ENCODE data around the gene SELPLG. TPM values are rescaled to one million over a fixed set of nuclear protein-coding genes. Genes with fewer than 3 reads are reported as not detected.
A peak's percentile ranks its signal among the peaks of the same experiment; 100 is the strongest.

The SELPLG gene
- total RNA-seq, 4 donors from 2014 or later, result 3.6 to 12.4 (median 5.5) TPM

DNA sequence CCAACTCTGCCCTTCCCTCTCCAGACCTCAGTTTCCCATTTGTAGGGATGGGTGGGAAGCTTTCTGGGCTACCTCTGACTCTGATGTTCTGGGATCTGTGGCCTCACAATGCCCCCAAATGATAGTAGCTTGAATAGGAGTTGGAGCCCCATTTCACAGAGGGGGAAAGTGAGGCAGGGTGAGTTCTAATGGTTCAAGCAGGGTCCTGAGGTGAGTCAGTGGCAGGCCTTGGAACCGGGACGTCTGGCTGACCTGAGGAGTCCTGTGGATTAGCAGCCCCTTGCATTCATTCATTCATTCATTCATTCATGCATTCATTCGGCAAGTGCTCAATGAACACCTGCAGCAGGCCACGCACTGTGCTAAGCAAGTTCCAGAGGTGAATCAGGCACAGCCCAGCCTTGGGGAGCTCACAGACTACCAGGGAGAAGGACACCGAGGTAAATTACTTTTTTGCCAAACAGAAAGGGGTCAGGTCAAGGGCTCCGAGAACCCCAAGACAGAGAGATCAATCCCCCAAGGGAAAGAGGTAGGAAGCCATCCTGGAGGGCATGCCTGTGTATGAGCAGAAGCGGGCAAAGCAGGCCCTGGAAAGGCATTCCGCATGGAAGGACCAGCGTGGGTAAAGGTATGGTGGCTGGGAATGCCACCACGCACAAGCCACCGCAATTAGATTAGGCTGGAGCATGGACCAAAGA lies 35.0 kb downstream of the SELPLG start:
- Histone ChIP-seq H3K27me3 (no peaks in the 10 kb centered on the region), H3K4me1 (peaks cover 0 to 10% (median 0%) of the 10 kb centered on the region in 3 donors), H3K9me3 (no peaks in the 10 kb centered on the region), H3K4me3 (no peak overlapping the region), H3K27ac (peak overlapping the region in 2 of 4 donors; percentile 24 to 27), H3K36me3 (no peaks in the 10 kb centered on the region)
- TF ChIP-seq EP300 (IDR thresholded peaks at IDR 0.05) (no peak), POLR2AphosphoS5 (IDR thresholded peaks at IDR 0.05) (no peak)
- TF ChIP-seq, protein P1, sequence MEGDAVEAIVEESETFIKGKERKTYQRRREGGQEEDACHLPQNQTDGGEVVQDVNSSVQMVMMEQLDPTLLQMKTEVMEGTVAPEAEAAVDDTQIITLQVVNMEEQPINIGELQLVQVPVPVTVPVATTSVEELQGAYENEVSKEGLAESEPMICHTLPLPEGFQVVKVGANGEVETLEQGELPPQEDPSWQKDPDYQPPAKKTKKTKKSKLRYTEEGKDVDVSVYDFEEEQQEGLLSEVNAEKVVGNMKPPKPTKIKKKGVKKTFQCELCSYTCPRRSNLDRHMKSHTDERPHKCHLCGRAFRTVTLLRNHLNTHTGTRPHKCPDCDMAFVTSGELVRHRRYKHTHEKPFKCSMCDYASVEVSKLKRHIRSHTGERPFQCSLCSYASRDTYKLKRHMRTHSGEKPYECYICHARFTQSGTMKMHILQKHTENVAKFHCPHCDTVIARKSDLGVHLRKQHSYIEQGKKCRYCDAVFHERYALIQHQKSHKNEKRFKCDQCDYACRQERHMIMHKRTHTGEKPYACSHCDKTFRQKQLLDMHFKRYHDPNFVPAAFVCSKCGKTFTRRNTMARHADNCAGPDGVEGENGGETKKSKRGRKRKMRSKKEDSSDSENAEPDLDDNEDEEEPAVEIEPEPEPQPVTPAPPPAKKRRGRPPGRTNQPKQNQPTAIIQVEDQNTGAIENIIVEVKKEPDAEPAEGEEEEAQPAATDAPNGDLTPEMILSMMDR (IDR thresholded peaks at IDR 0.05), result no peak
- 90 to 98% methylated on average over 5 to 11 of the region's 11 CpGs for WGBS, 2 donors (ENCODE audit: low coverage in 1 of 2)
- no peak for ATAC-seq

DNA sequence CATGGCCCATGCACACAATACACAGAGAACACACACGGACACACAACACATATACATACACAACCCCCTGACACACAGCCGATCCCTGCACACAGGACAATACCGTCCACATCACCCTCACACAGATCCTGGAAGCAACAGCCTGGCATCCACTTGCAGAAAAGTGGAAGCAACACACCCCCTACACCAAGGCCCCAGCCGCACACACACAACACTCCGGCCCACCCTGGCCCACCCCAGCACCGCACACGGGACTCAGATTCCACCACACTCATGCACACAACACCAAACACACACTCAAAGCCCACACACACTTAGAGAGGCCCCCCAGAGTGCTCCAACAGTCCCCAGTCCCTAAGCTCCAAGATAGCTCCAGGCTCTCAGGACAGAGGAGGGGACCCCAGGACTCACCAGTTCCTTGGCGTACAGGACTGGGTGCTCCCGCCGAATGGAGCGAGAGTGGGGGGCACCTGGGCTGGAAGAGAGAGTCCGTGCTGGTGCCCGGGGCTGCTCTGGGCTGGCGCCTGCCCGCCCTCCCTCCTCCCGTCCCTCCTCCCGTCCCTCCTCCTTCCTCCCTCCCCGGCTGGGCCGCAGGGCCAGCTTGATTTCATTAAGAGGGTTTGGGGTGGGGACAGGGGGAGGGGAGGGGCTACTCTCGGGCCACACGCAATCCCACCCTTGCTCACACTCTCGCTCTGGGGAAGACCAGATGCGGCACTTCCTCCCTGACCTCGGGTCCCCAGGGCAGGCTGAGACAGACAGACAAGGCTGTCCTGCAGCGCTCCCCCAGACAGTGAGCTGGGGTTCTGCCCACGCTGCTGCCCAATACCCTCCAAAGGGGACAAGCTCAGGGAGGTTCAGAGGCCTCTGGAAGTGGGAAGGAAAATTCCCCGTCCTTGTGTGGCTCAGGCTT lies 35.9 kb downstream of the SELPLG start, which contains the start of gene TMEM119:
TSS of gene TMEM119 (minus strand) at position 526 of the 913 bp plus-strand sequence. CDS start 5,701 bp downstream, outside the sequence.
- H3K4me1 ChIP-seq, result peaks cover 0 to 10% (median 0%) of the 10 kb centered on the region in 3 donors
- no peaks in the 10 kb centered on the region for H3K9me3 ChIP-seq
- TF ChIP-seq POLR2AphosphoS5 (IDR thresholded peaks at IDR 0.05) (no peak), POLR2A (IDR thresholded peaks at IDR 0.05) (no peak), EP300 (IDR thresholded peaks at IDR 0.05) (no peak)
- TF ChIP-seq, protein P1 (IDR thresholded peaks at IDR 0.05), result no peak
- no peaks in the 10 kb centered on the region for H3K27me3 ChIP-seq
- ATAC-seq, result peak; percentile 66
- H3K36me3 ChIP-seq, result no peaks in the 10 kb centered on the region
- 51 to 60% methylated on average over 1 to 6 of the region's 27 CpGs for WGBS, 2 donors (ENCODE audit: low coverage in 1 of 2)
- H3K27ac ChIP-seq, result peak within 1 kb of the TSS in 3 of 4 donors; percentile 17 to 27 (median 24)
- H3K4me3 ChIP-seq, result peak within 1 kb of the TSS in 1 of 2 donors; percentile 41

DNA sequence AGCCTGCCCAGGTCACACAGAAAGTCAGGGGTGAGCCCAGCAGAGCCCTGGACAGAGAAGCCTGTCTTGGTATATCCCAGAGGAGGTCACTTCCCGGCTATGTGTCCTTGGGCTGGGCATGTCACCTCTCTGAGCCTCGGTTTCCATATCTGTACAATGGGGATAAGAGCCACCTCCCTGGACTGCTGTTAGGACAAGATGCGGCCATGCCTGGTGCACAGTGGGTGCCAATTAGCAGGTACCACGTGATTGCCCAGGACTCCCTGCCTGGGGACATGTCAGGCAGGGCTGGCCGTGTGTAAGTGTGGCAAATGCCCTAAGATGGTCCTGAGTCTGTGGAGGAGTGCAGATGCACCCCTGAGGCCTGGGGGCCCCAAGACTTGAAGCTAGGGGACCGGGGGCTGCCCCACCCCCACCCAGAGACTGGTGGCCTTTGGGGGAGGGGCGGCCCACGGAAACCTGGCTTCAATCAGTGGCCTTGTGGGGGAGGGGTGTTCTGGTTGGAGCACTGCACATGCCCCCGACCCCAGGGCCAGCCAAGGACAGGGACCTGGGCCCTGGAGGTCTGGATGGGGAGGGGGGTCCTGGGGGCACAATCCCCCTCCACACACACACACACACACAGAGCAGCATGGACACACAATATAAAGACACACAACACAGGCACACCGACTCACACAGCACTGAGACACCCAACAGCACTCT lies 36.7 kb downstream of the SELPLG start:
- no peaks in the 10 kb centered on the region for H3K27me3 ChIP-seq
- H3K36me3 ChIP-seq, result no peaks in the 10 kb centered on the region
- TF ChIP-seq, protein P1 (IDR thresholded peaks at IDR 0.05), result no peak
- TF ChIP-seq POLR2AphosphoS5 (IDR thresholded peaks at IDR 0.05) (no peak), EP300 (IDR thresholded peaks at IDR 0.05) (no peak), POLR2A (IDR thresholded peaks at IDR 0.05) (no peak)
- peak overlapping the region in 1 of 4 donors; percentile 17 for H3K27ac ChIP-seq
- no peaks in the 10 kb centered on the region for H3K9me3 ChIP-seq
- peaks cover 0 to 10% (median 0%) of the 10 kb centered on the region in 3 donors for H3K4me1 ChIP-seq
- no peak for ATAC-seq
- H3K4me3 ChIP-seq, result peak overlapping the region in 1 of 2 donors; percentile 41
- 73% methylated on average over 2 of the region's 10 CpGs; no CpG with 5 or more reads in 1 of the 2 donors for WGBS, 2 donors (ENCODE audit: low coverage in 1 of 2)

DNA sequence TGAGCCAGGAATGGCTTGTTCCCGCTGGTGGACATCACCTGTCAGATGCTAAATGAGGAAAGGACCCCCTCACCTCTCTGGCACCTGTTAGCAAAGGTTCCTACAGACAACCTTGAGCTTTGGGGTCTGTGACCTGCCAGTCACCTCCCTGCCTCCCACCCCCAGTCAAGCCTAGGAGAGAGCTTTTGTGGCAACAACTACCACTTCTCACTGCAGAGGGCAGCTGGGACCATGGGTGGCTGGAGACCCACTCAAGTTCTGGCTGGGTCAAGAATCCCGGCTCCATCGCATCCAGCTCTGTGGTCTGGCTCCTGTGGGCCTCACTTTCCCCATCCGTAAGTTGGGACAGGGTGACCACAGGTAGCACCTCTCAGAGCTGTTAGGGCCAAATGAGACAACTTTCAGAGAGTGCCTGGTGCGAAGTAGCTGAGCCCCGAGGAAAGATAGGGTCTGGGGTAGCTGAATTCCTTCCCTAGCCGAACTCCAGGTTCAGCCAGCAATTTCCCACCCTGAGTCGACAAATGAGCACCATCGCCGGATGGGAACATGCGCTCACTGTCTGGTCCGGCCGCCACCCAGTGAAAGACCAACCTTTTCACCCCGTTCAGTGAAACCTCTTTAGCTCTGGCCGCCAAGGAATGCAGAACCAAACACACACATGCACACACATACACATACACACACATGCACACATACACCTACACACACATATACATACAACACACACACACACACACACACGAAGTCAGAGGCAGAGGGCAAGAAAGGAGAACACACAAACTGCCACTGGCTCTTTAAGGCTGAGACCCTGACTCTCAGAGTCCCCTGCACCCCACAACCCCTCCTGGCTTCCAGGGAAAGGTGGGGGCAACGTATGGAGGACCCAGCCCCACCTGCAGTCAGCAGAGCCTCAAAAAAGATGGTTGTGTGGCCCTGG lies 37.7 kb downstream of the SELPLG start:
- no peak for ATAC-seq
- TF ChIP-seq, protein P1 (IDR thresholded peaks at IDR 0.05), result no peak
- TF ChIP-seq POLR2AphosphoS5 (IDR thresholded peaks at IDR 0.05), result no peak
- TF ChIP-seq POLR2A (IDR thresholded peaks at IDR 0.05), result no peak
- TF ChIP-seq EP300 (IDR thresholded peaks at IDR 0.05), result no peak
- Histone ChIP-seq H3K27ac (peak overlapping the region in 1 of 4 donors; percentile 24), H3K27me3 (no peaks in the 10 kb centered on the region), H3K36me3 (no peaks in the 10 kb centered on the region), H3K9me3 (no peaks in the 10 kb centered on the region), H3K4me1 (peaks cover 0 to 10% (median 0%) of the 10 kb centered on the region in 3 donors), H3K4me3 (peak overlapping the region in 1 of 2 donors; percentile 41)
- 53 to 59% methylated on average over 2 to 7 of the region's 17 CpGs for WGBS, 2 donors (ENCODE audit: low coverage in 1 of 2)

All from gastroesophageal sphincter (tissue), 4 donors.